Smooth muscle cell (in vitro differentiated cells): ENCODE data around the gene ADIPOR1. TPM values are rescaled to one million over a fixed set of nuclear protein-coding genes. Genes with fewer than 3 reads are reported as not detected.
"Not testable (repeated sequence)": the region's sequence is repeated elsewhere in the genome, so short reads cannot be mapped to it uniquely, and the experiment has no call there.

Source experiments
- DNase-seq: peaks from one replicate; lab custom pipeline; 2025; ENCODE audit not compliant: unreplicated experiment; lab: John Stamatoyannopoulos, UW
- H2AFZ ChIP-seq: fragments of 200-600 bp; sonication (generic); 2 replicates; pipeline ENCODE4 v1.6.0; 2016; ENCODE audit warnings: antibody characterized with exemption, low read depth, mild to moderate bottlenecking
- H3F3A ChIP-seq: fragments of 200-600 bp; sonication (generic); 2 replicates; pipeline ENCODE4 v1.6.0; 2017; ENCODE audit warnings: antibody characterized with exemption, low read depth
- H3K27ac ChIP-seq: fragments of 200-600 bp; sonication (generic); 2 replicates; pipeline ENCODE4 v1.5.1; 2016; ENCODE audit warnings: low read depth, mild to moderate bottlenecking
- H3K27me3 ChIP-seq: fragments of 200-600 bp; sonication (generic); 2 replicates; pipeline ENCODE4 v1.6.1; 2016; ENCODE audit warnings: low read depth, mild to moderate bottlenecking
- H3K36me3 ChIP-seq: fragments of 200-600 bp; sonication (generic); 2 replicates; pipeline ENCODE4 v1.5.1; 2016; ENCODE audit warnings: low read depth
- H3K4me1 ChIP-seq: fragments of 200-600 bp; sonication (generic); 2 replicates; pipeline ENCODE4 v1.5.1; 2016; ENCODE audit warnings: low read depth
- H3K4me2 ChIP-seq: fragments of 200-600 bp; sonication (generic); 2 replicates; pipeline ENCODE4 v1.6.0; 2016; ENCODE audit warnings: mild to moderate bottlenecking
- H3K4me3 ChIP-seq: fragments of 200-600 bp; sonication (generic); 2 replicates; pipeline ENCODE4 v1.5.1; 2016; ENCODE audit warnings: mild to moderate bottlenecking
- H3K79me2 ChIP-seq: fragments of 200-600 bp; sonication (generic); 2 replicates; pipeline ENCODE4 v1.6.0; 2016; ENCODE audit warnings: low read depth, mild to moderate bottlenecking
- H3K9ac ChIP-seq: fragments of 200-600 bp; sonication (generic); 2 replicates; pipeline ENCODE4 v1.6.0; 2016; ENCODE audit warnings: low read depth
- H3K9me3 ChIP-seq: fragments of 200-600 bp; sonication (generic); replicated peaks from 2 replicates; pipeline ENCODE4 v1.5.1; 2016; ENCODE audit warnings: low read depth
- H4K20me1 ChIP-seq: fragments of 200-600 bp; sonication (generic); 2 replicates; pipeline ENCODE4 v1.6.0; 2016; ENCODE audit warnings: low read depth
- CTCF ChIP-seq: fragments of 200-600 bp; sonication (generic); IDR thresholded peaks from 2 replicates; pipeline ENCODE4 v1.5.1; 2017; ENCODE audit warnings: borderline replicate concordance, mild to moderate bottlenecking, antibody characterized with exemption; ENCODE audit not compliant: insufficient read depth, poor library complexity, severe bottlenecking
- WGBS: methylation state at CpG from one replicate; pipeline ENCODE4 v1.1.7; 2016; ENCODE audit warnings: low lambda C conversion rate; 5-methylcytosine and 5-hydroxymethylcytosine counted together
- polyA plus RNA-seq: library from polyadenylated mRNA; unstranded; fragments of >200 nt; fragmentation: Nextera tagmentation; extraction: Ambion mirVana; gene quantifications from 2 replicates; pipeline ENCODE4 v1.2.1, GENCODE V29; 2016
- total RNA-seq: library from RNA; depleted of rRNA; stranded (reverse); fragments of >200 nt; gene quantifications from 2 replicates; pipeline ENCODE4 v1.2.3, GENCODE V29; 2014

Gene ADIPOR1
- total and polyA plus RNA-seq, 2 experiments from 2014 or later = 132 to 146 TPM

DNA sequence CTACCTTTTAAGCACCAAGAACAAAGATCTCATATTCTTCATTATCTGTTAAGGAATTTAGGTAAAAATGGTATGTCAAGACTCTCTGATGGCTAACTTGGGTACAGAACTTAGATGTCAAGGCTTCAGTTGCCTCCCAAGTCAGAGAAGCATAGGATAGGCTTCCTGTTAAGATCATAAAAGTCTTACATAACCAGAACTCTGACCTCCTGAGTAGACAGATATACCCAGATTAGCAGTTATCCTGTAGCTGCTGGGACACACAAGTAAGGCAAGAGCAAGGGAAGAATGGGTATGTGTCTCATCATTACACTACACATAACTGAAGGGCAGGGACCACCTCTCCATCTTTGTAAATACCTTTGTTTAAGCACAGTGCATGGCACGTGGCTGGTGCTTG, 15.7 kb downstream of the ADIPOR1 start:
- DNase-seq = no peak
- no peak for TF ChIP-seq CTCF
- Histone ChIP-seq H3K4me1 (no peaks in the 10 kb centered on the region), H3K36me3 (peaks cover 21% of the 10 kb centered on the region), H3F3A (peaks cover 10% of the 10 kb centered on the region), H4K20me1 (peaks cover 8% of the 10 kb centered on the region), H3K27me3 (no peaks in the 10 kb centered on the region), H3K79me2 (no peaks in the 10 kb centered on the region), H3K4me2 (no peak overlapping the region), H3K9ac (no peak overlapping the region), H3K27ac (no peak overlapping the region), H3K9me3 (no peaks in the 10 kb centered on the region), H3K4me3 (no peak overlapping the region), H2AFZ (no peak overlapping the region)
- WGBS = 100% methylated on average over 1 of the region's 1 CpG

DNA sequence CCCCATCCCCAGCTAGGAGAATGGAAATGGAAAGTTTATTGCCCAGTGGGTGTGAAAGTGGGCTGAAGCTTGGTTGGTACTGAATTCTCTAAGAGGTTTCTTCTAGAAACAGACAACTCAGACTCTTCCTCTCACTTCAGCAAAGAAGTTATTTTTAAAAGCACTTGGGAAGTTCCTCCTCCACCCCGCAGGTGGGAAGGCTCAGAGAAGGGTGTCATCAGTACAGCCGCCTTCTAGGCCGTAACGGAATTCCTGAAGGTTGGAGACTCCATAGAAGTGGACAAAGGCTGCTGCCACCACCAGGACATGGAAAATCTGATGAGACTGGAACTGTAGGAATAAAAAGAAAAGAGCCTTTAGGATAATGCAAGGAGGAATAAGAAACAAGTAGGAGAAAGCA, 16.7 kb downstream of the ADIPOR1 start:
- Histone ChIP-seq H3K9me3 (no peaks in the 10 kb centered on the region), H3K9ac (no peak overlapping the region), H3K27ac (no peak overlapping the region), H3K27me3 (no peaks in the 10 kb centered on the region), H3K4me2 (no peak overlapping the region), H2AFZ (no peak overlapping the region), H4K20me1 (peaks cover 2% of the 10 kb centered on the region), H3K4me1 (no peaks in the 10 kb centered on the region), H3K4me3 (no peak overlapping the region), H3K36me3 (peaks cover 21% of the 10 kb centered on the region), H3F3A (peaks cover 10% of the 10 kb centered on the region), H3K79me2 (no peaks in the 10 kb centered on the region)
- TF ChIP-seq CTCF = no peak
- no peak for DNase-seq
- WGBS = 98% methylated on average over 4 of the region's 4 CpGs

DNA sequence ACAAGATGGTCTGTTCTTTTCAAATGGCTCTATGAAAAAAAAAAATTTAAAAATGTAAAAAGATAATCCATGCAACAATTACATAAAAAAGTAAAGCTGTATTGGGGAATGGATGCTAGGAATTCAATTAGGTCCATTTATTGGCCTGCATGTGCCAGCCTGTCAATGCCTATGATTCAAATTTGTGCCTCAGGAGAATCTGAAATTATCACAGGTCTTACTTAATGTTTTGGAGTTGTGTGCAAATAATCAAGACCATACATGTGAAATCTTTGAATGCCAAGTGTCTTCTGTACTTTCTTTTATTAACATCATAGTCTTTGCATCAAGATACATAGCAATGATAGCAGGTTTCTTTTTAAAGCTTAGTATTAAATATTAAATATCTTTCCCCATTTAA, 17.6 kb downstream of the ADIPOR1 start:
- Histone ChIP-seq H3F3A (peaks cover 10% of the 10 kb centered on the region), H3K4me2 (no peak overlapping the region), H3K9ac (no peak overlapping the region), H4K20me1 (no peaks in the 10 kb centered on the region), H3K79me2 (no peaks in the 10 kb centered on the region), H2AFZ (no peak overlapping the region), H3K4me1 (no peaks in the 10 kb centered on the region), H3K27me3 (no peaks in the 10 kb centered on the region), H3K4me3 (no peak overlapping the region), H3K9me3 (no peaks in the 10 kb centered on the region), H3K36me3 (peaks cover 18% of the 10 kb centered on the region), H3K27ac (no peak overlapping the region)
- TF ChIP-seq CTCF = no peak
- no peak for DNase-seq

DNA sequence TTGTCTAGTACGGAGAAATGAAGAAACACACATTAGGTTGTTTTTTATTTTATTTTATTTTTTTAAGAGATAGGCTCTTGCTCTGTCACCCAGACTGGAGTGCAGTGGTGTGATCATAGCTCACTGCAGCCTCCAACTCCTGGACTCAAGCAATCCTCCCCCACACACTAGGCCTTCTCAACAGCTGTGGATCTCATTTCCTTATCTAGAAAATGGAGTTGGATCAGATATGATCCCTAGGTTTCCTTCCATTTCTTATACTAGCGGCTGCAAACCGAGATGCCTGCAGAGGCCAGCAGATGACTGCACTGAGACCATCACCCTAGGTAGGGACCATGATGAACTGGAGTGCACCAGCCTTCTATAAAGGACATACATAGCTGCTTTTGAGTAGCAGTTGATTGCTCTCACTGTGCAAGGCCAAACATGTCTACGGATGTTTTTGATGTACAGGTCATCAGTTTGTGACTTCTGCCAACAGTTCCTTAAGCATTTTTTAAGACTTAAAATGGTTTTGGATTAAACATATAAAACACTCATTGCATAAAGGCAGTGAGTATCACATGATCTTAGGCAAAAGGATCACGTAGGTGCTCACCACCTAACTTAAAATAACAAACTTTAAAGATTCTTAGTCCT, 19.7 kb downstream of the ADIPOR1 start:
- Histone ChIP-seq H3K4me2 (no peak overlapping the region), H3K27me3 (no peaks in the 10 kb centered on the region), H3K9ac (no peak overlapping the region), H3K27ac (no peak overlapping the region), H3K36me3 (peaks cover 5% of the 10 kb centered on the region), H3K4me1 (no peaks in the 10 kb centered on the region), H3F3A (peaks cover 10% of the 10 kb centered on the region), H3K4me3 (no peak overlapping the region), H3K79me2 (no peaks in the 10 kb centered on the region), H3K9me3 (no peaks in the 10 kb centered on the region), H2AFZ (no peak overlapping the region), H4K20me1 (no peaks in the 10 kb centered on the region)
- WGBS = 87% methylated on average over 5 of the region's 5 CpGs
- TF ChIP-seq CTCF = no peak
- no peak for DNase-seq

DNA sequence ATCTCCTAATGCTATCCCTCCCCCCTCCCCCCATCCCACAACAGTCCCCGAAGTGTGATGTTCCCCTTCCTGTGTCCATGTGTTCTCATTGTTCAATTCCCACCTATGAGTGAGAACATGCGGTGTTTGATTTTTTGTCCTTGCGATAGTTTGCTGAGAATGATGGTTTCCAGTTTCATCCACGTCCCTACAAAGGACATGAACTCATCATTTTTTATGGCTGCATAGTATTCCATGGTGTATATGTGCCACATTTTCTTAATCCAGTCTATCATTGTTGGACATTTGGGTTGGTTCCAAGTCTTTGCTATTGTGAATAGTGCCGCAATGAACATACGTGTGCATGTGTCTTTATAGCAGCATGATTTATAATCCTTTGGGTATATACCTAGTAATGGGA, 21.7 kb downstream of the ADIPOR1 start:
- not testable (repeated sequence) for H3K27me3 ChIP-seq, H4K20me1 ChIP-seq, H3K27ac ChIP-seq, H3F3A ChIP-seq, H3K4me2 ChIP-seq, H2AFZ ChIP-seq, H3K4me1 ChIP-seq, H3K9me3 ChIP-seq, H3K36me3 ChIP-seq, H3K79me2 ChIP-seq, H3K9ac ChIP-seq, H3K4me3 ChIP-seq, DNase-seq
- 83% methylated on average over 1 of the region's 6 CpGs for WGBS
